GM12878 (cell line): ENCODE results near the gene SLC36A4. TPM values are rescaled to one million over a fixed set of nuclear protein-coding genes. Genes with fewer than 3 reads are reported as not detected.

ENCODE experiments used
- CHD4 ChIP-seq: fragments of 200-600 bp; sonication (generic); IDR thresholded peaks from 2 replicates; pipeline ENCODE4 v1.6.1; 2016; ENCODE audit warnings: mild to moderate bottlenecking
- EED ChIP-seq: sonication (generic); IDR thresholded peaks from 2 replicates; pipeline ENCODE4 v1.6.1; 2016; ENCODE audit warnings: antibody characterized with exemption, low read depth
- POLR2AphosphoS2 ChIP-seq: IDR thresholded peaks from 2 replicates; pipeline ENCODE4 v1.6.1; 2011; ENCODE audit warnings: low read depth, mild to moderate bottlenecking, low read length, improper control_type of control experiment, moderate library complexity
- RB1 ChIP-seq: fragments of 450-650 bp; formaldehyde crosslinking; IDR thresholded peaks from 2 replicates; pipeline ENCODE4 v1.6.1; 2017; ENCODE audit warnings: mild to moderate bottlenecking, borderline replicate concordance
- RCOR1 ChIP-seq: conservative IDR thresholded peaks from 2 replicates; pipeline ENCODE4 v1.6.1; 2012; ENCODE audit warnings: low read depth, low read length, improper control_type of control experiment
- polyA plus RNA-seq, 11 experiments: library from polyadenylated mRNA; depleted of rRNA in 4 of 11; unstranded in 6 of 11; stranded (reverse) in 5 of 11; fragments of >200 nt; fragmentation: Nextera tagmentation in 4 of 11; fragmentation: Illumina TruSeq in 1 of 11; extraction: Ambion mirVana in 4 of 11; extraction: Trizol in 1 of 11; gene quantifications; 1 replicate in 1 of 11; 2 replicates in 10 of 11; pipeline versions ENCODE4 v1.2.1 to v1.2.3, GENCODE V29; 2011 to 2016; ENCODE audit warnings: inconsistent platforms in 2 of 11, missing spikeins in 2 of 11, low read depth in 1 of 11
- small RNA-seq: library from RNA; depleted of rRNA; stranded (forward); fragments of <200 nt; gene quantifications from one replicate; pipeline ENCODE3, GENCODE V24; 2014
- total RNA-seq, 4 experiments: library from RNA; depleted of rRNA in 3 of 4; stranded (reverse); fragments of >200 nt in 3 of 4; fragmentation: Illumina TruSeq in 1 of 4; extraction: Trizol in 1 of 4; gene quantifications; 2 replicates each; pipeline versions ENCODE4 v1.2.1 to v1.2.3, GENCODE V29; 2013 to 2021
- TF ChIP-seq, protein P1 (sequence below): IDR thresholded peaks from 2 replicates; pipeline ENCODE4 v1.6.1; 2011; ENCODE audit warnings: borderline replicate concordance, low read depth, mild to moderate bottlenecking, moderate library complexity, mixed read lengths, low read length; ENCODE audit not compliant: insufficient read depth; ENCODE audit errors: extremely low read length

SLC36A4 gene
- total and polyA plus RNA-seq, 10 of the 15 experiments (the other 5 are each of a cell fraction or from before 2014, with no cell fraction given): 1.4 to 12.5 (median 5.2) TPM

- no peak for TF ChIP-seq RCOR1
- TF ChIP-seq RB1: no peak
- TF ChIP-seq, protein P1, sequence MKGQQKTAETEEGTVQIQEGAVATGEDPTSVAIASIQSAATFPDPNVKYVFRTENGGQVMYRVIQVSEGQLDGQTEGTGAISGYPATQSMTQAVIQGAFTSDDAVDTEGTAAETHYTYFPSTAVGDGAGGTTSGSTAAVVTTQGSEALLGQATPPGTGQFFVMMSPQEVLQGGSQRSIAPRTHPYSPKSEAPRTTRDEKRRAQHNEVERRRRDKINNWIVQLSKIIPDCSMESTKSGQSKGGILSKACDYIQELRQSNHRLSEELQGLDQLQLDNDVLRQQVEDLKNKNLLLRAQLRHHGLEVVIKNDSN: no peak
- TF ChIP-seq CHD4: no peak
- TF ChIP-seq POLR2AphosphoS2: no peak
- no peak for TF ChIP-seq EED
Measured at GRCh38 chr11:93099806-93100205, 98.0 kb downstream of the SLC36A4 start (continued).

Small RNAs within 50 kb of the gene (small RNA-seq; reads per million reads assigned to genes)
- gene AP003072.1: not detected

Other genes with a start within 250 kb of the SLC36A4 start
- not detected in 2 replicates for gene MTNR1B, start 228.3 kb downstream of the SLC36A4 start, total RNA-seq (2014; rRNA removed)
- gene MTNR1B, start 228.3 kb downstream of the SLC36A4 start, total RNA-seq (2014; rRNA removed; fragmentation: Illumina TruSeq; extraction: Trizol): not detected in 2 replicates
- not detected in 2 replicates for gene MTNR1B, start 228.3 kb downstream of the SLC36A4 start, total RNA-seq (2021)
- not detected in 2 replicates for gene MTNR1B, start 228.3 kb downstream of the SLC36A4 start, polyA plus RNA-seq (2011; rRNA removed)
- not detected in 2 replicates for gene MTNR1B, start 228.3 kb downstream of the SLC36A4 start, polyA plus RNA-seq (2014; fragmentation: Illumina TruSeq; extraction: Trizol)
- not detected for gene MTNR1B, start 228.3 kb downstream of the SLC36A4 start, polyA plus RNA-seq (2014; fragmentation: Nextera tagmentation; extraction: Ambion mirVana)
- not detected in 2 replicates for gene MTNR1B, start 228.3 kb downstream of the SLC36A4 start, polyA plus RNA-seq (2014; rRNA removed)
- not detected for gene MTNR1B, start 228.3 kb downstream of the SLC36A4 start, polyA plus RNA-seq (2016; fragmentation: Nextera tagmentation; extraction: Ambion mirVana)
- gene DEUP1, start 132.8 kb upstream of the SLC36A4 start, total RNA-seq (2014; rRNA removed): not detected in 2 replicates
- gene DEUP1, start 132.8 kb upstream of the SLC36A4 start, total RNA-seq (2014; rRNA removed; fragmentation: Illumina TruSeq; extraction: Trizol): not detected in 2 replicates
- not detected in 2 replicates for gene DEUP1, start 132.8 kb upstream of the SLC36A4 start, total RNA-seq (2021)
- not detected in 2 replicates for gene DEUP1, start 132.8 kb upstream of the SLC36A4 start, polyA plus RNA-seq (2011; rRNA removed)
- gene DEUP1, start 132.8 kb upstream of the SLC36A4 start, polyA plus RNA-seq (2014; fragmentation: Illumina TruSeq; extraction: Trizol): not detected in 2 replicates
- not detected for gene DEUP1, start 132.8 kb upstream of the SLC36A4 start, polyA plus RNA-seq (2014; fragmentation: Nextera tagmentation; extraction: Ambion mirVana)
- gene DEUP1, start 132.8 kb upstream of the SLC36A4 start, polyA plus RNA-seq (2014; rRNA removed): 0.12 TPM in 1 of 2 replicates, not detected in the other
- not detected for gene DEUP1, start 132.8 kb upstream of the SLC36A4 start, polyA plus RNA-seq (2016; fragmentation: Nextera tagmentation; extraction: Ambion mirVana)